Ovary (tissue), 9 donors: ENCODE data around the gene HEATR9. TPM values are rescaled to one million over a fixed set of nuclear protein-coding genes. Genes with fewer than 3 reads are reported as not detected.

ENCODE experiments used
- DNase-seq, 5 donors: peaks; one replicate each; pipeline ENCODE4 v3.0.0-alpha.2; 2019 to 2020
- H3K27ac ChIP-seq, 2 donors: fragments of 200-600 bp; one replicate each; pipeline versions ENCODE4 v1.5.1 to v1.8.0; 2019 to 2022
- H3K27me3 ChIP-seq: fragments of 200-600 bp; one replicate; pipeline ENCODE4 v1.8.0; 2022
- H3K36me3 ChIP-seq: fragments of 200-600 bp; sonication (generic); one replicate; pipeline ENCODE4 v1.5.1; 2019
- H3K4me1 ChIP-seq: one replicate; pipeline ENCODE4 v1.8.1; 2013; ENCODE audit warnings: mild to moderate bottlenecking, moderate library complexity; ENCODE audit not compliant: insufficient read depth
- H3K4me3 ChIP-seq: fragments of 200-600 bp; sonication (generic); one replicate; pipeline ENCODE4 v1.5.1; 2017
- H3K9me3 ChIP-seq, 2 donors: fragments of 200-600 bp in 1 of 2; sonication (generic) in 1 of 2; one replicate each; pipeline versions ENCODE4 v1.5.1 to v1.8.1; 2013 to 2019; ENCODE audit warnings: mild to moderate bottlenecking in 1 of 2, moderate library complexity in 1 of 2
- CTCF ChIP-seq, 3 donors: fragments of 450-650 bp in 2 of 3; fragments of 200-600 bp in 1 of 3; IDR thresholded peaks; one replicate each; pipeline versions ENCODE4 v1.5.1 to v1.8.0; 2016 to 2022; ENCODE audit warnings: antibody characterized with exemption in 3 of 3, mild to moderate bottlenecking in 1 of 3
- EP300 ChIP-seq: sonication (generic); formaldehyde crosslinking; IDR thresholded peaks from one replicate; pipeline ENCODE4 v1.6.1; 2017; ENCODE audit warnings: antibody characterized with exemption
- POLR2A ChIP-seq: fragments of 450-650 bp; IDR thresholded peaks from one replicate; pipeline ENCODE4 v1.6.1; 2017; ENCODE audit warnings: antibody characterized with exemption, mild to moderate bottlenecking, moderate library complexity
- WGBS, 3 donors: extraction: QIAGEN DNeasy Blood & Tissue Kit in 1 of 3; methylation state at CpG; one replicate each; pipeline versions ENCODE4 v1.1.5 to v1.1.7; 2013 to 2017; 5-methylcytosine and 5-hydroxymethylcytosine counted together
- intact Hi-C, 4 donors: fragments of 100-400 bp; cut with DNase I; formaldehyde crosslinking; loops; one replicate each; pipeline versions ENCODE4 v1.11.0 to v1.15.1; 2022 to 2023
- polyA plus RNA-seq, 2 donors: library from polyadenylated mRNA; stranded (reverse); fragments of 200-250 nt in 1 of 2; fragments of 350-450 nt in 1 of 2; fragmentation: Illumina TruSeq in 1 of 2; extraction: RNeasy Lipid Tissue Mini Kit (QIAGEN cat#74804) in 1 of 2; gene quantifications; one replicate each; pipeline ENCODE4 v1.2.3, GENCODE V29; 2013 to 2014
- small RNA-seq: library from RNA; depleted of rRNA; stranded (forward); fragments of <200 nt; gene quantifications from one replicate; pipeline ENCODE3, GENCODE V24; 2016
- total RNA-seq, 7 donors: library from RNA; depleted of rRNA in 2 of 7; stranded (reverse); fragments of >200 nt in 2 of 7; fragmentation: NEBNext Ultra II Directional in 3 of 7; extraction: Animal tissue kit (Norgen Biotek cat#: 25700) in 3 of 7; gene quantifications; one replicate each; pipeline versions ENCODE4 v1.1.0 to v1.2.4, GENCODE V29; 2016 to 2023
- donor health status: DM: no; HTN: no; CAD: no; lungs with moderate emphysema.
- donor health status: DM: no; HTN: no; CAD: no.
- donor health status: Bipolar disorder and iron deficiency.
- donor health status: DM: yes; HTN: yes; CAD: no.
- donor health status: DM: no; HTN: no; CAD: no.
- donor health status: DM: yes; HTN: yes; CAD: no.

Gene HEATR9
- total and polyA plus RNA-seq, 9 donors, result 0.18 TPM; not detected in 8

GRCh38 chr17:35807371-35808144 is 61.1 kb downstream of the HEATR9 start:
- Histone ChIP-seq H3K4me3 (no peak overlapping the region), H3K27ac (no peak overlapping the region), H3K27me3 (no peaks in the 10 kb centered on the region), H3K4me1 (peaks cover 2% of the 10 kb centered on the region), H3K9me3 (no peaks in the 10 kb centered on the region), H3K36me3 (no peaks in the 10 kb centered on the region)
- DNase-seq, result no peak
- WGBS, 3 donors, result 76 to 82% (median 82%) methylated on average over 7 of the region's 7 CpGs
- TF ChIP-seq EP300 (no peak), CTCF (IDR thresholded peaks at IDR 0.05) (no peak), POLR2A (no peak)
- intact Hi-C loops, result loop anchor here in 2 of 4 donors (5.0 kb wide), 2 partner anchors 40 to 45 kb away; partner anchors contain the start of gene C17orf50 (in 1 of the 2)

Small RNA genes within 50 kb of the gene (small RNA-seq; reads per million reads assigned to genes)
- 53.6 reads per million, percentile 89 among the genes with 10 or more reads in this experiment for gene RF00100

Other genes starting within 250 kb of the HEATR9 start
- 10 to 100 TPM in 1 of 7 donors, 1 to 10 TPM in 6; 5.1 to 14.8 (median 6.7) TPM for gene RASL10B, start 137.3 kb downstream of the HEATR9 start, total RNA-seq
- 1 to 10 TPM; 2.3 to 4.8 TPM for gene RASL10B, start 137.3 kb downstream of the HEATR9 start, polyA plus RNA-seq
- 1 to 10 TPM in 2 of 7 donors, under 1 TPM in 3, not detected in 2; 0.37 to 9.0 (median 0.62) TPM for gene GAS2L2, start 115.7 kb downstream of the HEATR9 start, total RNA-seq
- gene GAS2L2, start 115.7 kb downstream of the HEATR9 start, polyA plus RNA-seq, result under 1 TPM in 1 of 2 donors, not detected in 1; 0.02 TPM
- not detected for gene C17orf50, start 108.0 kb downstream of the HEATR9 start, total RNA-seq
- not detected for gene C17orf50, start 108.0 kb downstream of the HEATR9 start, polyA plus RNA-seq
- 10 to 100 TPM in 1 of 7 donors, 1 to 10 TPM in 4, under 1 TPM in 2; 0.25 to 33.3 (median 3.3) TPM for gene MMP28, start 73.2 kb downstream of the HEATR9 start, total RNA-seq
- gene MMP28, start 73.2 kb downstream of the HEATR9 start, polyA plus RNA-seq, result 1 to 10 TPM; 5.9 to 7.1 TPM
- gene TAF15, start 59.4 kb downstream of the HEATR9 start, total RNA-seq, result 100 to 1,000 TPM in 5 of 7 donors, 10 to 100 TPM in 2; 30.2 to 162 (median 126) TPM
- gene TAF15, start 59.4 kb downstream of the HEATR9 start, polyA plus RNA-seq, result 100 to 1,000 TPM in 1 of 2 donors, 10 to 100 TPM in 1; 88.9 to 223 TPM
- 1 to 10 TPM in 6 of 7 donors, under 1 TPM in 1; 0.28 to 3.9 (median 2.1) TPM for gene CCL5, start 11.5 kb upstream of the HEATR9 start, total RNA-seq
- 10 to 100 TPM in 1 of 2 donors, 1 to 10 TPM in 1; 2.1 to 44.5 TPM for gene CCL5, start 11.5 kb upstream of the HEATR9 start, polyA plus RNA-seq
- gene RDM1, start 61.9 kb upstream of the HEATR9 start, total RNA-seq, result not detected
- gene RDM1, start 61.9 kb upstream of the HEATR9 start, polyA plus RNA-seq, result under 1 TPM in 1 of 2 donors, not detected in 1; 0.33 TPM
- gene LYZL6, start 74.8 kb upstream of the HEATR9 start, total RNA-seq, result not detected
- gene LYZL6, start 74.8 kb upstream of the HEATR9 start, polyA plus RNA-seq, result not detected
- gene CCL16, start 112.6 kb upstream of the HEATR9 start, total RNA-seq, result under 1 TPM in 2 of 7 donors, not detected in 5; 0.11 to 0.26 TPM
- under 1 TPM; 0.17 to 0.90 TPM for gene CCL16, start 112.6 kb upstream of the HEATR9 start, polyA plus RNA-seq
- 10 to 100 TPM in 4 of 7 donors, 1 to 10 TPM in 3; 3.3 to 64.8 (median 11.7) TPM for gene CCL14, start 117.8 kb upstream of the HEATR9 start, total RNA-seq
- 100 to 1,000 TPM in 1 of 2 donors, 10 to 100 TPM in 1; 37.4 to 411 TPM for gene CCL14, start 117.8 kb upstream of the HEATR9 start, polyA plus RNA-seq
- under 1 TPM in 1 of 7 donors, not detected in 6; 0.48 TPM for gene CCL15, start 132.7 kb upstream of the HEATR9 start, total RNA-seq
- not detected for gene CCL15, start 132.7 kb upstream of the HEATR9 start, polyA plus RNA-seq
- gene CCL23, start 149.1 kb upstream of the HEATR9 start, total RNA-seq, result 1 to 10 TPM in 3 of 7 donors, under 1 TPM in 2, not detected in 2; 0.81 to 9.2 (median 2.3) TPM
- 1 to 10 TPM; 3.7 to 3.9 TPM for gene CCL23, start 149.1 kb upstream of the HEATR9 start, polyA plus RNA-seq
- gene CCL18, start 195.4 kb upstream of the HEATR9 start, total RNA-seq, result 10 to 100 TPM in 1 of 7 donors, under 1 TPM in 3, not detected in 3; 0.20 to 28.4 (median 0.38) TPM
- 10 to 100 TPM in 1 of 2 donors, 1 to 10 TPM in 1; 1.3 to 24.0 TPM for gene CCL18, start 195.4 kb upstream of the HEATR9 start, polyA plus RNA-seq
- 1 to 10 TPM in 5 of 7 donors, under 1 TPM in 2; 0.57 to 9.3 (median 3.1) TPM for gene CCL3, start 221.3 kb upstream of the HEATR9 start, total RNA-seq
- 1 to 10 TPM; 3.7 to 5.3 TPM for gene CCL3, start 221.3 kb upstream of the HEATR9 start, polyA plus RNA-seq
- 10 to 100 TPM in 1 of 7 donors, 1 to 10 TPM in 6; 1.1 to 15.2 (median 2.0) TPM for gene CCL4, start 234.9 kb upstream of the HEATR9 start, total RNA-seq
- gene CCL4, start 234.9 kb upstream of the HEATR9 start, polyA plus RNA-seq, result 10 to 100 TPM in 1 of 2 donors, 1 to 10 TPM in 1; 2.7 to 17.2 TPM